GM12878 (cell line): ENCODE results near the gene ESYT3. TPM values are rescaled to one million over a fixed set of nuclear protein-coding genes. Genes with fewer than 3 reads are reported as not detected.

ENCODE experiments used
- ASH2L ChIP-seq: fragments of 300-600, 200-600 bp; sonication (generic); IDR thresholded peaks from 2 replicates; pipeline ENCODE4 v1.6.1; 2017; ENCODE audit warnings: low read depth, mild to moderate bottlenecking, borderline replicate concordance
- E4F1 ChIP-seq: fragments of 450-650 bp; IDR thresholded peaks from 2 replicates; pipeline ENCODE4 v1.6.1; 2018; ENCODE audit warnings: borderline replicate concordance, mild to moderate bottlenecking; ENCODE audit not compliant: partially characterized antibody
- EZH2 ChIP-seq: IDR thresholded peaks from 2 replicates; pipeline ENCODE4 v1.6.1; 2012; ENCODE audit warnings: low read depth, mild to moderate bottlenecking, control low read depth, inconsistent platforms, low read length, borderline replicate concordance; ENCODE audit not compliant: control insufficient read depth
- RB1 ChIP-seq: fragments of 450-650 bp; formaldehyde crosslinking; IDR thresholded peaks from 2 replicates; pipeline ENCODE4 v1.6.1; 2017; ENCODE audit warnings: mild to moderate bottlenecking, borderline replicate concordance
- RELA ChIP-seq: fragments of 450-650 bp; IDR thresholded peaks from 2 replicates; pipeline ENCODE4 v1.8.0; 2014; ENCODE audit warnings: borderline replicate concordance; ENCODE audit not compliant: partially characterized antibody
- RUNX3 ChIP-seq: IDR thresholded peaks from 2 replicates; pipeline ENCODE4 v1.6.1; 2012; ENCODE audit warnings: low read length, inconsistent platforms
- STAT3 ChIP-seq: IDR thresholded peaks from 2 replicates; pipeline ENCODE4 v1.6.1; 2011; ENCODE audit warnings: low read depth, low read length, improper control_type of control experiment
- ZBTB33 ChIP-seq: fragments of 450-650 bp; IDR thresholded peaks from 2 replicates; pipeline ENCODE4 v1.6.1; 2017; ENCODE audit warnings: mild to moderate bottlenecking
- ZSCAN29 ChIP-seq: fragments of 450-650 bp; IDR thresholded peaks from 2 replicates; pipeline ENCODE4 v1.6.1; 2017; ENCODE audit warnings: mild to moderate bottlenecking, moderate library complexity
- polyA plus RNA-seq, 11 experiments: library from polyadenylated mRNA; depleted of rRNA in 4 of 11; unstranded in 6 of 11; stranded (reverse) in 5 of 11; fragments of >200 nt; fragmentation: Nextera tagmentation in 4 of 11; fragmentation: Illumina TruSeq in 1 of 11; extraction: Ambion mirVana in 4 of 11; extraction: Trizol in 1 of 11; gene quantifications; 1 replicate in 1 of 11; 2 replicates in 10 of 11; pipeline versions ENCODE4 v1.2.1 to v1.2.3, GENCODE V29; 2011 to 2016; ENCODE audit warnings: inconsistent platforms in 2 of 11, missing spikeins in 2 of 11, low read depth in 1 of 11
- total RNA-seq, 4 experiments: library from RNA; depleted of rRNA in 3 of 4; stranded (reverse); fragments of >200 nt in 3 of 4; fragmentation: Illumina TruSeq in 1 of 4; extraction: Trizol in 1 of 4; gene quantifications; 2 replicates each; pipeline versions ENCODE4 v1.2.1 to v1.2.3, GENCODE V29; 2013 to 2021
- TF ChIP-seq, protein P1 (sequence below): fragments of 450-650 bp; IDR thresholded peaks from 2 replicates; pipeline ENCODE4 v1.6.1; 2017; ENCODE audit warnings: borderline replicate concordance

The ESYT3 gene
- total and polyA plus RNA-seq, 10 of the 15 experiments (the other 5 are each of a cell fraction or from before 2014, with no cell fraction given), result not detected

- TF ChIP-seq E4F1 (no peak), RB1 (no peak), ZSCAN29 (no peak), ZBTB33 (no peak), RUNX3 (no peak), STAT3 (no peak), EZH2 (no peak), ASH2L (no peak), RELA (no peak)
- TF ChIP-seq, protein P1, sequence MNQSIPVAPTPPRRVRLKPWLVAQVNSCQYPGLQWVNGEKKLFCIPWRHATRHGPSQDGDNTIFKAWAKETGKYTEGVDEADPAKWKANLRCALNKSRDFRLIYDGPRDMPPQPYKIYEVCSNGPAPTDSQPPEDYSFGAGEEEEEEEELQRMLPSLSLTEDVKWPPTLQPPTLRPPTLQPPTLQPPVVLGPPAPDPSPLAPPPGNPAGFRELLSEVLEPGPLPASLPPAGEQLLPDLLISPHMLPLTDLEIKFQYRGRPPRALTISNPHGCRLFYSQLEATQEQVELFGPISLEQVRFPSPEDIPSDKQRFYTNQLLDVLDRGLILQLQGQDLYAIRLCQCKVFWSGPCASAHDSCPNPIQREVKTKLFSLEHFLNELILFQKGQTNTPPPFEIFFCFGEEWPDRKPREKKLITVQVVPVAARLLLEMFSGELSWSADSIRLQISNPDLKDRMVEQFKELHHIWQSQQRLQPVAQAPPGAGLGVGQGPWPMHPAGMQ, result no peak
These were observed 32.6 kb upstream of the ESYT3 start (continued) for GRCh38 chr3:138401834-138402233.
